GM19239 (cell line): Measurements from ENCODE around the gene CXCL8.

ENCODE experiments used
- DNase-seq: peaks from one replicate; pipeline ENCODE4 v3.0.0; 2011; ENCODE audit warnings: low spot score; ENCODE audit not compliant: insufficient read length
- FAIRE-seq: peaks from 2 replicates; lab custom pipeline; 2011; peaks lifted over from hg19 to GRCh38; lab: Jason Lieb, UNC

The CXCL8 gene

DNA sequence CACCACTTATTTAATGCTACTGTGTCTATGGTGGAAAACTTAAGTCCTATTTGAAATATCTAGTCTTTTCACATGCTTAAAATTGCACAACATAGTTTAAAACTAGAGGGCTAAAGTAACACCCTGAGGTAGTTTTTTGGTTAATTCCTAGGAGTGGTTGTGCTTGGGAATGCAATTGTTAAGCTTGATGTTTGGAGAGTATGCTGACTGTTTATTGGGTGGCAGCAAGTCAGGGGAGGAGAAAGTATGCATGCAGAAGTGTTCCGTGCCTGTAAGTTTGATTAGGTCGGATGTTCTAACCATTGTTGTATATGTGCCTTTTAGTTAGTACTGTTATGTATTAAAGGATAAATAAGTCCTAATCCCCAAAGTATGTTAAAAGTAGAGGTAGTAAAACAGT, 40.5 kb downstream of the CXCL8 start:
- FAIRE-seq (no peak), DNase-seq (no peak)

- FAIRE-seq (no peak), DNase-seq (no peak)
These were observed 48.0 kb downstream of the CXCL8 start for GRCh38 chr4:73788411-73788810.
